HG02678 (cell line): Measurements from ENCODE around the gene PTPRN2.
"Not testable (repeated sequence)": the region's sequence is repeated elsewhere in the genome, so short reads cannot be mapped to it uniquely, and the experiment has no call there.

Experiments
- ATAC-seq: cut with Tn5 transposase; IDR thresholded peaks from one replicate; pipeline ENCODE4 v1.9.1; 2021; ENCODE audit warnings: mild to moderate bottlenecking, moderate library complexity; ENCODE audit not compliant: unreplicated experiment

Gene PTPRN2

GRCh38 chr7:157895098-157895497 is 692.5 kb downstream of the PTPRN2 start:
- not testable (repeated sequence) for ATAC-seq

GRCh38 chr7:157893535-157894044 is 694.0 kb downstream of the PTPRN2 start:
- no peak for ATAC-seq

- ATAC-seq = no peak
Measured at GRCh38 chr7:157892751-157893523, 694.7 kb downstream of the PTPRN2 start.

- ATAC-seq = no peak
Measured at GRCh38 chr7:157890921-157891401, 696.7 kb downstream of the PTPRN2 start.

- ATAC-seq = no peak
Measured at GRCh38 chr7:157889480-157889879, 698.1 kb downstream of the PTPRN2 start.

GRCh38 chr7:157888579-157888978 is 699.0 kb downstream of the PTPRN2 start:
- ATAC-seq = no peak

- ATAC-seq = no peak
Measured at GRCh38 chr7:157887400-157887799, 700.2 kb downstream of the PTPRN2 start.

GRCh38 chr7:157886711-157887110 is 700.9 kb downstream of the PTPRN2 start:
- no peak for ATAC-seq

- no peak for ATAC-seq
Measured at GRCh38 chr7:157886266-157886665, 701.4 kb downstream of the PTPRN2 start.

- no peak for ATAC-seq
Measured at GRCh38 chr7:157885140-157885539, 702.5 kb downstream of the PTPRN2 start.

- ATAC-seq = no peak
Measured at GRCh38 chr7:157884461-157885062, 703.1 kb downstream of the PTPRN2 start.

- no peak for ATAC-seq
Measured at GRCh38 chr7:157881048-157881771, 706.4 kb downstream of the PTPRN2 start.

GRCh38 chr7:157879391-157879790 is 708.2 kb downstream of the PTPRN2 start:
- no peak for ATAC-seq

- ATAC-seq = no peak
Measured at GRCh38 chr7:157877298-157878090, 710.1 kb downstream of the PTPRN2 start.

GRCh38 chr7:157876469-157877285 is 710.9 kb downstream of the PTPRN2 start:
- ATAC-seq = no peak

- ATAC-seq = no peak
Measured at GRCh38 chr7:157875230-157876179, 712.1 kb downstream of the PTPRN2 start.

- ATAC-seq = no peak
Measured at GRCh38 chr7:157874870-157875229, 712.8 kb downstream of the PTPRN2 start.

GRCh38 chr7:157874208-157874816 is 713.3 kb downstream of the PTPRN2 start:
- no peak for ATAC-seq
